ENCODE data around the gene CHRNA3.

CHRNA3 gene

DNA sequence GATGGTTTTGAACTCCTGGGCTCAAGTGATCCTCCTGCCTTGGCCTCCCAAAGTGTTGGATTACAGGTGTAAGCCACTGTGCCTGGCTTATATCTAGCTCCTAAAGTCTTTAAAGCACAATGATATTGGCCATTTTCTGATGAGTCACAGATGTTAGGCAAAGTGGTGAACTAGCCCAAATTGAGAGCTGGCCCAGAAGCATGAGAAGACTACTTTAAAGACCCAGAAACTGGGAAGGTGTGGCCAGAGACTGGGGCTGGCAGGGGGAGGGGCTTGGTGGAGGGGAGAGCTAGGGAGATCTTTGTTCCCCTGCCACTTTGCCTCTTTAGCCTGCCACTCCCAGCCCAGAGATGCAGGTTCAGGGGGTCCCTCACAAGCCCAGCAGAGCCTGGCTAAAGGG, 21.6 kb downstream of the CHRNA3 start:
- DNase-seq, result no peak
- Histone ChIP-seq H3K27ac (no peak overlapping the region), H3K36me3 (peaks cover 89% of the 10 kb centered on the region), H3K4me3 (ENCODE audit: low read depth, low read length) (no peak overlapping the region), H3K27me3 (ENCODE audit: insufficient read depth, low read depth, severe bottlenecking) (no peaks in the 10 kb centered on the region), H3K9me3 (ENCODE audit: severe bottlenecking) (no peaks in the 10 kb centered on the region)
- TF ChIP-seq, protein P1, sequence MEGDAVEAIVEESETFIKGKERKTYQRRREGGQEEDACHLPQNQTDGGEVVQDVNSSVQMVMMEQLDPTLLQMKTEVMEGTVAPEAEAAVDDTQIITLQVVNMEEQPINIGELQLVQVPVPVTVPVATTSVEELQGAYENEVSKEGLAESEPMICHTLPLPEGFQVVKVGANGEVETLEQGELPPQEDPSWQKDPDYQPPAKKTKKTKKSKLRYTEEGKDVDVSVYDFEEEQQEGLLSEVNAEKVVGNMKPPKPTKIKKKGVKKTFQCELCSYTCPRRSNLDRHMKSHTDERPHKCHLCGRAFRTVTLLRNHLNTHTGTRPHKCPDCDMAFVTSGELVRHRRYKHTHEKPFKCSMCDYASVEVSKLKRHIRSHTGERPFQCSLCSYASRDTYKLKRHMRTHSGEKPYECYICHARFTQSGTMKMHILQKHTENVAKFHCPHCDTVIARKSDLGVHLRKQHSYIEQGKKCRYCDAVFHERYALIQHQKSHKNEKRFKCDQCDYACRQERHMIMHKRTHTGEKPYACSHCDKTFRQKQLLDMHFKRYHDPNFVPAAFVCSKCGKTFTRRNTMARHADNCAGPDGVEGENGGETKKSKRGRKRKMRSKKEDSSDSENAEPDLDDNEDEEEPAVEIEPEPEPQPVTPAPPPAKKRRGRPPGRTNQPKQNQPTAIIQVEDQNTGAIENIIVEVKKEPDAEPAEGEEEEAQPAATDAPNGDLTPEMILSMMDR (IDR thresholded peaks at IDR 0.05; ENCODE audit: low read depth, low read length), result no peak

DNA sequence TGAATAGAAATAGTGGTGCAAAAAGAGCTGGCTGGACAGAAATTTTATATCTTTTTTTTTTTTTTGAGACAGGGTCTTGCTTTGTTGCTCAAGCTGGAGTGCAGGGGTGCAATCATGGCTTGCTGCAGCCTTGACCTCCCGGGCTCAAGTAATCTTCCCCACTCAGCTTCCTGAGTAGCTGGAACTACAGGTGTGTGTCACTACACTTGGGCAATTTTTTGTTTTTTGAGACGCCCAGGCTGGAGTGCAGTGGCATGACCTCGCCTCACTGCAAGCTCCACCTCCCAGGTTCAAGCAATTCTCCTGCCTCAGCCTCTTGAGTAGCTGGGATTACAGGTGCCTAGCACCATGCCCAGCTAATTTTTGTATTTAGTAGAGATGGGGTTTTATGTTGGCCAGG, 22.4 kb downstream of the CHRNA3 start:
- Histone ChIP-seq H3K4me3 (ENCODE audit: low read depth, low read length) (no peak overlapping the region), H3K27ac (no peak overlapping the region), H3K9me3 (ENCODE audit: severe bottlenecking) (no peaks in the 10 kb centered on the region), H3K36me3 (peaks cover 90% of the 10 kb centered on the region), H3K27me3 (ENCODE audit: insufficient read depth, low read depth, severe bottlenecking) (no peaks in the 10 kb centered on the region)
- DNase-seq, result no peak
- TF ChIP-seq, protein P1 (IDR thresholded peaks at IDR 0.05; ENCODE audit: low read depth, low read length), result no peak

DNA sequence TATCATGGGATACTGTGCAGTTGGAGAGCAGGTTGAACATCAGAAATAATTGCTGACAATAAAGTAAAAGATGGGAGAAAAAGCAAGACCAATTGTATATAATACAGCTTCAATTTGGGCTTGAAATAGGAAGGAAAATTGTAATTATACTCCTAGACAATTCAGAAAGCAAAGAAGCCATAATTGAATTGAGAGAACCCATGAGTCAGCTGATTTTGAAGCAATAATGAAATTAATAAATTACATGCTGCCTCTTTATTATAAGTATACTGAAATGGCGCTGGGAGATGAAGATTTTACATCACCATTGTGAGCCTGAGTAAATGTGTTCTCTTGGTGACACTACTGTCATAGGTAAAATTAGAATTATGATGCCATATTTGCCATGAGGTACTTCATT, 23.2 kb downstream of the CHRNA3 start:
- Histone ChIP-seq H3K4me3 (ENCODE audit: low read depth, low read length) (no peak overlapping the region), H3K9me3 (ENCODE audit: severe bottlenecking) (no peaks in the 10 kb centered on the region), H3K36me3 (peaks cover 92% of the 10 kb centered on the region), H3K27me3 (ENCODE audit: insufficient read depth, low read depth, severe bottlenecking) (no peaks in the 10 kb centered on the region), H3K27ac (no peak overlapping the region)
- DNase-seq, result no peak
- TF ChIP-seq, protein P1 (IDR thresholded peaks at IDR 0.05; ENCODE audit: low read depth, low read length), result no peak

DNA sequence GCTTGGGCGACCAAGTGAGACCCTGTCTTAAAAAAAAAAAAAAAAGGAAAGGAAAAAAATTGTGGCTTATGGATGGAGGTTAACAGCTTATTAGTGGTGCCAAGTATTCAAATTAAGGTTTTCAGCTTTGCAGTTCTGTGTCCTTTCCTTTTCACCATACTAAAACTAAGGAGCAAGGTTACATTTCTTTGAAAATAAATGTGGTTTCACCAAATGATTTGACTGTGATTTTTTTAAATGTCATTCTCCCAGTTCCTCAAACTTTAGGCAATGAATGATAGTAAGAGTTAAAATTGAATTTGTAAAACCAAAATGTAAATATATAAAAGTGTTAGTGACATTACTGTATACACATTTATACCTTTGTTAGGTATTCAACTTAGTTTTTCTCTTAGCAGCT, 45.9 kb downstream of the CHRNA3 start:
- Histone ChIP-seq H3K36me3 (peaks cover 11% of the 10 kb centered on the region; the same call in 1 of the 2 replicates), H3K27ac (no peak overlapping the region), H3K9me3 (ENCODE audit: severe bottlenecking) (no peaks in the 10 kb centered on the region), H3K27me3 (ENCODE audit: insufficient read depth, low read depth, severe bottlenecking) (no peaks in the 10 kb centered on the region), H3K4me3 (ENCODE audit: low read depth, low read length) (no peak overlapping the region)
- TF ChIP-seq, protein P1 (IDR thresholded peaks at IDR 0.05; ENCODE audit: low read depth, low read length), result no peak
- no peak for DNase-seq

DNA sequence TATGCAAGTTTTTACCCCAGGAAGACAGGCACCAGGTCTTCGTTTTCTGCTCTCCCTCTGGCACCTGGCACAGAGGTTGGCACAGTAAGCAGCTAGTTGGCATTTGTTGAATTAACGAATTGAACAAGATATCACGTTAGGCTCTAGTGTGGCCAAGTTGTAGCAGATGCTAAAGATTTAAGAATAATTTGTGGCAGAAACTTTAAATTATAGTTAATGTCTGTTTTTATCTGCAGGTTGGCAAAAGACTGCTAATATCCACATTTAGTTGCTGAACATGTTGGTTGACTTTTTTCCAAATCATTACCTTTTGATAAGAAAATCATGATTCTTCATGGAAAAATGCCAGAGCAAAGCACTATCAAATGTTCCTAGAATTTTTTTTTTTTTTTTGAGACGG, 47.4 kb downstream of the CHRNA3 start:
- Histone ChIP-seq H3K27me3 (ENCODE audit: insufficient read depth, low read depth, severe bottlenecking) (no peaks in the 10 kb centered on the region), H3K4me3 (ENCODE audit: low read depth, low read length) (no peak overlapping the region), H3K27ac (no peak overlapping the region), H3K9me3 (ENCODE audit: severe bottlenecking) (no peaks in the 10 kb centered on the region), H3K36me3 (peaks cover 3% of the 10 kb centered on the region; the same call in 1 of the 2 replicates)
- TF ChIP-seq, protein P1 (IDR thresholded peaks at IDR 0.05; ENCODE audit: low read depth, low read length), result no peak
- no peak for DNase-seq

DNA sequence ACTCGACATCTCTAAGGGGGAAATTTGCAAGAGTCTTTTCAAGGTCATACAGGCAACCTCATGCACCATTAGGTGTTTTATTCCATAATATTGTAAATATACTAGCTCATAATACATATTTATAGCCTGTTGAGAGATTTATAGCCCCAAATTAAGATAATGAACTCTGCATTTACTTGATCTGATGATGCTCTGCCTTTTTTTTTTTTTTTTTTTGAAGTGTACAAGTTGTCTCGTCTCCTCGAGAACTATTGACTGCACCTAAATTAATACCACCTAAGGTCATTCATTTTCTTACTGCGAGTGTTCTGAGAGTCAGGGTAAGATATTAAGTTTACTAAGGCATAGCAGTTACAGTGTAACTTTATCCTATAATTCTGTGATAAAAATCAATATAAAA, 49.4 kb downstream of the CHRNA3 start:
- H3K27ac ChIP-seq, result no peak overlapping the region
- no peak overlapping the region for H3K4me3 ChIP-seq (ENCODE audit: low read depth, low read length)
- DNase-seq, result no peak
- TF ChIP-seq, protein P1 (IDR thresholded peaks at IDR 0.05; ENCODE audit: low read depth, low read length), result no peak
- H3K36me3 ChIP-seq, result 0 out of 2 replicates have a peak, but pooled peaks cover 3% of the 10 kb centered on the region
- H3K27me3 ChIP-seq (ENCODE audit: insufficient read depth, low read depth, severe bottlenecking), result no peaks in the 10 kb centered on the region
- no peaks in the 10 kb centered on the region for H3K9me3 ChIP-seq (ENCODE audit: severe bottlenecking)
